GM12878 (cell line): Measurements from ENCODE around the gene TOMM5. TPM values are rescaled to one million over a fixed set of nuclear protein-coding genes. Genes with fewer than 3 reads are reported as not detected.

Source experiments
- ATAC-seq: fragments of 200-7000 bp; cut with Tn5 transposase; 3 replicates; pipeline ENCODE4 v1.9.1; 2020; ENCODE audit warnings: mild to moderate bottlenecking, moderate library complexity
- BruUV-seq: library from RNA; stranded (reverse); fragments of 400-500 nt; replicated peaks from 2 replicates; lab custom pipeline; 2021; lab: Mats Ljungman, UMichigan
- CTCF ChIA-PET: fragments of 300-600 bp; sonication (Branson Sonifier 250); formaldehyde crosslinking; extraction: SDS; loops from one replicate; lab custom pipeline; 2021; ENCODE audit warnings: inconsistent platforms; lab: Yijun Ruan, JAX
- POLR2A ChIA-PET: fragments of 350-600 bp; formaldehyde crosslinking; extraction: SDS; loops from one replicate; lab custom pipeline; 2021; ENCODE audit warnings: inconsistent platforms; lab: Charles Lee
- RAD21 ChIA-PET: fragments of 300-600 bp; sonication (Branson Sonifier 250); formaldehyde crosslinking; loops from one replicate; lab custom pipeline; 2023; ENCODE audit warnings: antibody characterized with exemption; ENCODE audit not compliant: unreplicated experiment; lab: Charles Lee
- SMC1A ChIA-PET: fragments of 300-600 bp; sonication (Branson Sonifier 250); formaldehyde crosslinking; loops from one replicate; lab custom pipeline; 2023; ENCODE audit not compliant: unreplicated experiment, uncharacterized antibody; lab: Charles Lee
- DNase-seq: peaks from one replicate; pipeline ENCODE4 v3.0.0-alpha.2; 2011; ENCODE audit warnings: low read depth, low spot score
- FAIRE-seq: peaks from 3 replicates; lab custom pipeline; 2011; peaks lifted over from hg19 to GRCh38; lab: Jason Lieb, UNC
- H2AFZ ChIP-seq: 2 replicates; pipeline ENCODE4 v1.6.0; 2011; ENCODE audit warnings: low read depth, low read length, control low read depth; ENCODE audit not compliant: control insufficient read depth
- H3K27ac ChIP-seq: 2 replicates; pipeline ENCODE4 v1.5.1; 2011; ENCODE audit warnings: control low read depth; ENCODE audit not compliant: control insufficient read depth, insufficient read depth
- H3K27me3 ChIP-seq, 2 experiments: replicated peaks in 1 of 2; 2 replicates each; pipeline versions ENCODE4 v1.6.0 to v1.6.1; 2011; ENCODE audit warnings: low read length in 1 of 2; ENCODE audit not compliant: control insufficient read depth in 2 of 2, insufficient read depth in 2 of 2
- H3K36me3 ChIP-seq, 2 experiments: 2 replicates each; pipeline ENCODE4 v1.5.1; 2011; ENCODE audit warnings: low read length in 1 of 2; ENCODE audit not compliant: control insufficient read depth in 2 of 2, insufficient read depth in 2 of 2
- H3K4me1 ChIP-seq: 2 replicates; pipeline ENCODE4 v1.6.1; 2011; ENCODE audit warnings: mild to moderate bottlenecking, low read length, moderate library complexity, mixed read lengths; ENCODE audit not compliant: control insufficient read depth, insufficient read depth
- H3K4me2 ChIP-seq: 2 replicates; pipeline ENCODE4 v1.6.0; 2011; ENCODE audit warnings: control low read depth; ENCODE audit not compliant: control insufficient read depth, insufficient read depth
- H3K4me3 ChIP-seq: fragments of 200-600 bp; sonication (generic); 2 replicates; pipeline ENCODE4 v1.5.1; 2016
- H3K79me2 ChIP-seq: 2 replicates; pipeline ENCODE4 v1.6.0; 2011; ENCODE audit warnings: low read length; ENCODE audit not compliant: control insufficient read depth, insufficient read depth
- H3K9ac ChIP-seq: 2 replicates; pipeline ENCODE4 v1.8.0; 2011; ENCODE audit warnings: low read length, control low read depth, mixed read lengths; ENCODE audit not compliant: control insufficient read depth, insufficient read depth
- H3K9me3 ChIP-seq: replicated peaks from 3 replicates; pipeline ENCODE4 v1.5.1; 2011; ENCODE audit warnings: mild to moderate bottlenecking, low read length; ENCODE audit not compliant: control insufficient read depth, insufficient read depth
- H4K20me1 ChIP-seq: 2 replicates; pipeline ENCODE4 v1.6.0; 2011; ENCODE audit not compliant: control insufficient read depth, insufficient read depth
- CBX5 ChIP-seq: sonication (generic); IDR thresholded peaks from 2 replicates; pipeline ENCODE4 v1.6.1; 2016; ENCODE audit warnings: low read depth, moderate library complexity, mild to moderate bottlenecking, inconsistent platforms
- CHD1 ChIP-seq: IDR thresholded peaks from 2 replicates; pipeline ENCODE4 v1.6.1; 2012; ENCODE audit warnings: low read depth, low read length, improper control_type of control experiment
- ETV6 ChIP-seq, 2 experiments: fragments of 450-650 bp in 1 of 2; IDR thresholded peaks in 1 of 2; conservative IDR thresholded peaks in 1 of 2; 2 replicates each; pipeline ENCODE4 v1.6.1; 2014; ENCODE audit warnings: antibody characterized with exemption in 1 of 2, borderline replicate concordance in 1 of 2, low read depth in 1 of 2, mild to moderate bottlenecking in 1 of 2, moderate library complexity in 1 of 2
- FOS ChIP-seq: IDR thresholded peaks from 3 replicates; pipeline ENCODE4 v1.6.1; 2011; ENCODE audit warnings: borderline replicate concordance; ENCODE audit not compliant: insufficient read length; ENCODE audit errors: extremely low read depth
- FOXM1 ChIP-seq: IDR thresholded peaks from 2 replicates; pipeline ENCODE4 v1.6.1; 2012; ENCODE audit warnings: low read depth, mild to moderate bottlenecking, inconsistent platforms, low read length, moderate library complexity
- GATAD2B ChIP-seq: fragments of 450-650 bp; conservative IDR thresholded peaks from 2 replicates; pipeline ENCODE4 v1.6.1; 2017; ENCODE audit warnings: low read depth, mild to moderate bottlenecking, moderate library complexity
- HCFC1 ChIP-seq: fragments of 150-350 bp; IDR thresholded peaks from 2 replicates; pipeline ENCODE4 v1.6.1; 2014; ENCODE audit warnings: low read length
- HDAC2 ChIP-seq: fragments of 200-600 bp; sonication (generic); IDR thresholded peaks from 2 replicates; pipeline ENCODE4 v1.6.1; 2017
- HDGF ChIP-seq: fragments of 450-650 bp; IDR thresholded peaks from 2 replicates; pipeline ENCODE4 v1.6.1; 2016; ENCODE audit warnings: antibody characterized with exemption
- IKZF2 ChIP-seq, 2 experiments: fragments of 450-650 bp; IDR thresholded peaks; 2 replicates each; pipeline ENCODE4 v1.6.1; 2017; ENCODE audit warnings: mild to moderate bottlenecking in 2 of 2, moderate library complexity in 2 of 2
- SMC3 ChIP-seq: IDR thresholded peaks from 2 replicates; pipeline ENCODE4 v1.6.1; 2011; ENCODE audit warnings: low read length, improper control_type of control experiment, borderline replicate concordance
- SP1 ChIP-seq: IDR thresholded peaks from one replicate; pipeline ENCODE4 v1.6.1; 2011; ENCODE audit warnings: low read depth, low read length
- YBX1 ChIP-seq: fragments of 450-650 bp; IDR thresholded peaks from 2 replicates; pipeline ENCODE4 v1.6.1; 2016; ENCODE audit warnings: antibody characterized with exemption
- ZNF622 ChIP-seq: fragments of 450-650 bp; IDR thresholded peaks from 2 replicates; pipeline ENCODE4 v1.6.1; 2017; ENCODE audit warnings: mild to moderate bottlenecking, inconsistent platforms
- ZSCAN29 ChIP-seq: fragments of 450-650 bp; IDR thresholded peaks from 2 replicates; pipeline ENCODE4 v1.6.1; 2017; ENCODE audit warnings: mild to moderate bottlenecking, moderate library complexity
- WGBS: methylation state at CpG from one replicate; pipeline ENCODE4 v1.1.6; 2016; ENCODE audit warnings: low lambda C conversion rate; ENCODE audit not compliant: insufficient replicate concordance, insufficient coverage; ENCODE audit errors: missing lambda C conversion rate; 5-methylcytosine and 5-hydroxymethylcytosine counted together
- in situ Hi-C: fragments of 300-500 bp; cut with MboI; formaldehyde crosslinking; loops from 9 replicates; pipeline ENCODE4 v1.14.3; 2018; ENCODE audit warnings: mixed read lengths
- intact Hi-C: fragments of 100-400 bp; cut with micrococcal nuclease; formaldehyde crosslinking; loops from one replicate; pipeline ENCODE4 v1.14.2; 2022; ENCODE audit not compliant: unreplicated experiment
- polyA plus RNA-seq, 11 experiments: library from polyadenylated mRNA; depleted of rRNA in 4 of 11; unstranded in 6 of 11; stranded (reverse) in 5 of 11; fragments of >200 nt; fragmentation: Nextera tagmentation in 4 of 11; fragmentation: Illumina TruSeq in 1 of 11; extraction: Ambion mirVana in 4 of 11; extraction: Trizol in 1 of 11; gene quantifications; 1 replicate in 1 of 11; 2 replicates in 10 of 11; pipeline versions ENCODE4 v1.2.1 to v1.2.3, GENCODE V29; 2011 to 2016; ENCODE audit warnings: inconsistent platforms in 2 of 11, missing spikeins in 2 of 11, low read depth in 1 of 11
- total RNA-seq, 4 experiments: library from RNA; depleted of rRNA in 3 of 4; stranded (reverse); fragments of >200 nt in 3 of 4; fragmentation: Illumina TruSeq in 1 of 4; extraction: Trizol in 1 of 4; gene quantifications; 2 replicates each; pipeline versions ENCODE4 v1.2.1 to v1.2.3, GENCODE V29; 2013 to 2021
- TF ChIP-seq, protein P1 (sequence below), 3 experiments: IDR thresholded peaks in 2 of 3; conservative IDR thresholded peaks in 1 of 3; 2 replicates each; pipeline ENCODE4 v1.5.1; 2011; ENCODE audit warnings: low read depth in 3 of 3, low read length in 3 of 3, mild to moderate bottlenecking in 3 of 3, control low read depth in 2 of 3, moderate library complexity in 2 of 3, inconsistent platforms in 1 of 3, mixed read lengths in 1 of 3; ENCODE audit not compliant: control insufficient read depth in 2 of 3, insufficient read depth in 1 of 3; ENCODE audit errors: extremely low read depth in 1 of 3
- TF ChIP-seq, protein P2 (sequence below): fragments of 450-650 bp; formaldehyde crosslinking; IDR thresholded peaks from 2 replicates; pipeline ENCODE4 v1.5.0; 2022; ENCODE audit warnings: mild to moderate bottlenecking, missing genetic modification characterization
- TF ChIP-seq, protein P3 (sequence below): fragments of 450-650 bp; IDR thresholded peaks from 2 replicates; pipeline ENCODE4 v1.6.1; 2016; ENCODE audit warnings: mild to moderate bottlenecking

The TOMM5 gene
- total and polyA plus RNA-seq, 10 of the 15 experiments (the other 5 are each of a cell fraction or from before 2014, with no cell fraction given), result 152 to 1,143 (median 351) TPM

DNA sequence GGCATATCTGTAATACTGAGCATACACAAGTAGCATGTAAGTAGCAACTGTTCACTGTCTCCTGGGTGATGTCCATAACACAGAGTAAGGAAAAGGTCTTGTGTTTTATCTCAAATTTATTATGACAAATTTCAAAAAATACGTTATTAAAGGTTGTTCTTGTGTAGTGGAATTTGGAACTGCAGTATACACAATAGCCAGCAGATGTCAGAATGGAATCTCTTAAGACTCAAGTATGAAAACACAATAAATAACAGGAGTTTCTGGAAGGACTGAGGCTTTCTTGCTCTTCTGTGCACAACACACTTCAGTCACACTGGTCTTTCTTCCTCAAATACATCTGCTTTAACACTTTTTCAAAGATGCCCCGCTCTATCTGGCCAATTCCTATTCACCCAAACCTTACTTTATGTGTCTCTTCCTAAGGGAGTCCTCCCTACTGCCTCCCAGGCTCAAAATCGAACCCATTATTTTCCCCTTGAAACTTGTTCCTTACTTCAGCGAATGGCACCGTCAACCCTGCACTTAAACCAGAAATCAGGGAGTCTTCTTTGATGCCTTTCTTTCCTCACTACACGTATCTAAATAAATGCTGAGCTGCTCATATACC lies 9.7 kb downstream of the TOMM5 start:
- ChIA-PET POLR2A (interaction anchor here (1.0 kb wide), 1 partner anchor 10 kb away, joined by 3 read pairs; no protein-coding TSS in a partner anchor), RAD21 (interaction anchor here (1.2 to 1.3 kb wide), 2 partner anchors 9 to 95 kb away, joined by 3 to 6 read pairs; partner anchors contain the start of gene TOMM5), CTCF (interaction anchor here (1.1 to 2.1 kb wide), 8 partner anchors 8 to 202 kb away, joined by 3 to 12 read pairs (median 5); partner anchors contain the start of genes EXOSC3, FBXO10 and TOMM5), SMC1A (interaction anchor here (0.7 to 1.7 kb wide), 6 partner anchors 10 to 339 kb away, joined by 3 to 6 read pairs (median 3); partner anchors contain the start of gene TOMM5)
- ATAC-seq (peak; percentile 77), DNase-seq (no peak), FAIRE-seq (peak; percentile 92)
- no TSS peak for BruUV-seq
- Histone ChIP-seq H4K20me1 (0 out of 2 replicates have a peak, but pooled peaks cover 4% of the 10 kb centered on the region), H3K36me3 (peaks cover 6 to 24% of the 10 kb centered on the region in 2 experiments), H2AFZ (no peak overlapping the region), H3K27me3 (no peaks in the 10 kb centered on the region), H3K4me2 (no peak overlapping the region), H3K9me3 (no peaks in the 10 kb centered on the region), H3K4me3 (no peak overlapping the region), H3K4me1 (no peaks in the 10 kb centered on the region), H3K9ac (no peak overlapping the region), H3K79me2 (peaks cover 20% of the 10 kb centered on the region), H3K27ac (no peak overlapping the region)
- intact Hi-C loops, result loop anchor here (1.0 to 5.0 kb wide), 2 partner anchors 203 to 220 kb away; partner anchors contain the start of genes DCAF10 and EXOSC3
- in situ Hi-C loops, result no loop called here
- 60% methylated on average over 6 of the region's 6 CpGs for WGBS
- TF ChIP-seq YBX1 (no peak), ZSCAN29 (no peak), HCFC1 (no peak), GATAD2B (no peak), ETV6 (conservative IDR thresholded peaks at IDR 0.05 in 1 of 2, IDR thresholded peaks at IDR 0.05 in 1 of 2; ENCODE audit: borderline replicate concordance in 1 of 2, low read depth in 1 of 2) (no peak), CBX5 (no peak), FOXM1 (no peak), HDGF (0 out of 2 replicates have a peak, but pooled peaks have one; percentile 33), ZNF622 (no peak), SMC3 (peak; percentile 30; the same call in 1 of the 2 replicates), IKZF2 (IDR thresholded peaks at IDR 0.05) (no peak), CHD1 (no peak), SP1 (no peak), FOS (no peak), HDAC2 (no peak)
- TF ChIP-seq, protein P1, sequence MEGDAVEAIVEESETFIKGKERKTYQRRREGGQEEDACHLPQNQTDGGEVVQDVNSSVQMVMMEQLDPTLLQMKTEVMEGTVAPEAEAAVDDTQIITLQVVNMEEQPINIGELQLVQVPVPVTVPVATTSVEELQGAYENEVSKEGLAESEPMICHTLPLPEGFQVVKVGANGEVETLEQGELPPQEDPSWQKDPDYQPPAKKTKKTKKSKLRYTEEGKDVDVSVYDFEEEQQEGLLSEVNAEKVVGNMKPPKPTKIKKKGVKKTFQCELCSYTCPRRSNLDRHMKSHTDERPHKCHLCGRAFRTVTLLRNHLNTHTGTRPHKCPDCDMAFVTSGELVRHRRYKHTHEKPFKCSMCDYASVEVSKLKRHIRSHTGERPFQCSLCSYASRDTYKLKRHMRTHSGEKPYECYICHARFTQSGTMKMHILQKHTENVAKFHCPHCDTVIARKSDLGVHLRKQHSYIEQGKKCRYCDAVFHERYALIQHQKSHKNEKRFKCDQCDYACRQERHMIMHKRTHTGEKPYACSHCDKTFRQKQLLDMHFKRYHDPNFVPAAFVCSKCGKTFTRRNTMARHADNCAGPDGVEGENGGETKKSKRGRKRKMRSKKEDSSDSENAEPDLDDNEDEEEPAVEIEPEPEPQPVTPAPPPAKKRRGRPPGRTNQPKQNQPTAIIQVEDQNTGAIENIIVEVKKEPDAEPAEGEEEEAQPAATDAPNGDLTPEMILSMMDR (IDR thresholded peaks at IDR 0.05 in 2 of 3, conservative IDR thresholded peaks at IDR 0.05 in 1 of 3; ENCODE audit: control insufficient read depth in 2 of 3, extremely low read depth in 1 of 3, insufficient read depth in 1 of 3, low read depth in 3 of 3, low read length in 3 of 3), result peak; percentile 58 to 69 (median 69); a peak in 5 of 6 replicates
- TF ChIP-seq, protein P2, sequence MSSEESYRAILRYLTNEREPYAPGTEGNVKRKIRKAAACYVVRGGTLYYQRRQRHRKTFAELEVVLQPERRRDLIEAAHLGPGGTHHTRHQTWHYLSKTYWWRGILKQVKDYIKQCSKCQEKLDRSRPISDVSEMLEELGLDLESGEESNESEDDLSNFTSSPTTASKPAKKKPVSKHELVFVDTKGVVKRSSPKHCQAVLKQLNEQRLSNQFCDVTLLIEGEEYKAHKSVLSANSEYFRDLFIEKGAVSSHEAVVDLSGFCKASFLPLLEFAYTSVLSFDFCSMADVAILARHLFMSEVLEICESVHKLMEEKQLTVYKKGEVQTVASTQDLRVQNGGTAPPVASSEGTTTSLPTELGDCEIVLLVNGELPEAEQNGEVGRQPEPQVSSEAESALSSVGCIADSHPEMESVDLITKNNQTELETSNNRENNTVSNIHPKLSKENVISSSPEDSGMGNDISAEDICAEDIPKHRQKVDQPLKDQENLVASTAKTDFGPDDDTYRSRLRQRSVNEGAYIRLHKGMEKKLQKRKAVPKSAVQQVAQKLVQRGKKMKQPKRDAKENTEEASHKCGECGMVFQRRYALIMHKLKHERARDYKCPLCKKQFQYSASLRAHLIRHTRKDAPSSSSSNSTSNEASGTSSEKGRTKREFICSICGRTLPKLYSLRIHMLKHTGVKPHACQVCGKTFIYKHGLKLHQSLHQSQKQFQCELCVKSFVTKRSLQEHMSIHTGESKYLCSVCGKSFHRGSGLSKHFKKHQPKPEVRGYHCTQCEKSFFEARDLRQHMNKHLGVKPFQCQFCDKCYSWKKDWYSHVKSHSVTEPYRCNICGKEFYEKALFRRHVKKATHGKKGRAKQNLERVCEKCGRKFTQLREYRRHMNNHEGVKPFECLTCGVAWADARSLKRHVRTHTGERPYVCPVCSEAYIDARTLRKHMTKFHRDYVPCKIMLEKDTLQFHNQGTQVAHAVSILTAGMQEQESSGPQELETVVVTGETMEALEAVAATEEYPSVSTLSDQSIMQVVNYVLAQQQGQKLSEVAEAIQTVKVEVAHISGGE, result no peak
- TF ChIP-seq, protein P3, sequence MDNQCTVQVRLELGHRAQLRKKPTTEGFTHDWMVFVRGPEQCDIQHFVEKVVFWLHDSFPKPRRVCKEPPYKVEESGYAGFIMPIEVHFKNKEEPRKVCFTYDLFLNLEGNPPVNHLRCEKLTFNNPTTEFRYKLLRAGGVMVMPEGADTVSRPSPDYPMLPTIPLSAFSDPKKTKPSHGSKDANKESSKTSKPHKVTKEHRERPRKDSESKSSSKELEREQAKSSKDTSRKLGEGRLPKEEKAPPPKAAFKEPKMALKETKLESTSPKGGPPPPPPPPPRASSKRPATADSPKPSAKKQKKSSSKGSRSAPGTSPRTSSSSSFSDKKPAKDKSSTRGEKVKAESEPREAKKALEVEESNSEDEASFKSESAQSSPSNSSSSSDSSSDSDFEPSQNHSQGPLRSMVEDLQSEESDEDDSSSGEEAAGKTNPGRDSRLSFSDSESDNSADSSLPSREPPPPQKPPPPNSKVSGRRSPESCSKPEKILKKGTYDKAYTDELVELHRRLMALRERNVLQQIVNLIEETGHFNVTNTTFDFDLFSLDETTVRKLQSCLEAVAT, result no peak
